ENCODE results near the gene FASTKD2.
"Not testable (repeated sequence)": the region's sequence is repeated elsewhere in the genome, so short reads cannot be mapped to it uniquely, and the experiment has no call there.

Gene FASTKD2

DNA sequence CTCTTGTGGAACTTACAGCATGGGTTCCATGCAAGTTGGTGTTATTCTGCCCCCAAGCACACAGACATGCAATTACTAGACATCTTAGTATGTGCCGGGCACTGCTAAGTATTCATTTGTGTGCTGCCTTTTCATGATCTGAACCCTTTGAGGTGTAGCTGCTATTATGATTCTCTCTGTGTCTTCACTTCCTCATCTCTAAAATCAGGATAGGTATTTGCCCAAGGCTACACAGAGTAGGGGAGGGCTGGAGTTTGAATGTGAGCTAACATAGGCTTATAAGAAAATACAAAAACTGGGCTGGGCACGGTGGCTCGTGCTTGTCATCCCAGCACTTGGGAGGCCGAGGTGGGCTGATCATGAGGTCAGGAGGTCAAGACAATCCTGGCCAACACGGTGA, 27.2 kb downstream of the FASTKD2 start:
- no peak for DNase-seq

DNA sequence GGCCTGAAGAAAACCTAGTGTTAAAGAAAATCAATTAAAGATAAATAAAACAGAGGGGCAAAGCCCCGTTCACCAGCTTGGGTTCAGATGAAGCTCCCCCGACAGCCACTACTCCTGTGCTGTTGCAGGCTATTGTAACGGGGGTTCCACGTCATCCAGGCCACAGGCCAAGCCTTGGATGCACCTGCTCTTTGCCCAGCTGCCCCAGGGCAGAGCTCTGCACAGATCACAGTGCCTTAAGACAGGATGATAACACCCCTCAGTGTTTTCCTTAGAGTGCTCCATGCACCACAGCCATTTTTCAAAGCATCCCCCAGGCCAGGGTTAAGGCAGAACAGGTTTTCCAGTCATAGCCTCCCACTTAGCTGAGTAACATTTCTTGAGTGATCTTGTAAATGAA, 32.0 kb downstream of the FASTKD2 start:
- DNase-seq, result no peak

DNA sequence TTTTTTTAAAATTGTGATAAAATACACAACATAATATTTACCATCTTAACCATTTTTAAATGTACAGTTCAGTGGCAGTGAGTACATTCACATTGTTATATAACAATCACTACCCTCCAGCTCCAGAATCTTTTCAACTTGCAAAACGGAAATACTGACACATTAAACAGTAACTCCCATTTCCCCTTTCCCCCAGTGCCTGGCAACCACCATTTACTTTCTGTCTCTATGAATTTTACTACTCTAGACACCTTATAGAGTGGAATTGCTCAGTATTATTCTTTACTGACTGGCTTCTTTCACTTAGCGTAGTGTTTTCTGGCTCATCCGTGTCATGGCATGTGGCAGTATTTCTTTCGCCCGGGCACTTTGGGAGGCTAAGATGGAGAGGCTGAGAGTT, 32.6 kb downstream of the FASTKD2 start:
- DNase-seq, result no peak

DNA sequence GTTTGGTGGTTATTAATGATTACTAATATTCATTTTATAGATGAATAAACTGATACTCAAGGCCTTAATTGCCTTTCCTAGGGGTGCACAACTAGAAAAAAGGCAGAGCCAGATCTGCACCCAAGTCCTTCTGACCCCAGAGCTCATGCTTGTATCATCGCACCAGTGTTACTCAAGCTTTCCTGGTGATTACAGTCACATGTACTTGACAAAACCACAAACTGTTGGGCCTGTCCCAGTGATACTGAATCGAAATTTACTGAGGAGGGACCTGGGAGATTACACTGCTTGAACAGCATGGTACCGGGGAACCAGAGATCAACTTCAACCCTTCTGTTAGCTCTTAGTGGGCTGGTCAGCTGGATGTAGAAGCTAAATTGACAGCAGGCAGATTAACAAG, 33.7 kb downstream of the FASTKD2 start:
- DNase-seq, result no peak

- peak; percentile 36 for DNase-seq
Measured at GRCh38 chr2:206800506-206801417, 35.4 kb downstream of the FASTKD2 start.

DNA sequence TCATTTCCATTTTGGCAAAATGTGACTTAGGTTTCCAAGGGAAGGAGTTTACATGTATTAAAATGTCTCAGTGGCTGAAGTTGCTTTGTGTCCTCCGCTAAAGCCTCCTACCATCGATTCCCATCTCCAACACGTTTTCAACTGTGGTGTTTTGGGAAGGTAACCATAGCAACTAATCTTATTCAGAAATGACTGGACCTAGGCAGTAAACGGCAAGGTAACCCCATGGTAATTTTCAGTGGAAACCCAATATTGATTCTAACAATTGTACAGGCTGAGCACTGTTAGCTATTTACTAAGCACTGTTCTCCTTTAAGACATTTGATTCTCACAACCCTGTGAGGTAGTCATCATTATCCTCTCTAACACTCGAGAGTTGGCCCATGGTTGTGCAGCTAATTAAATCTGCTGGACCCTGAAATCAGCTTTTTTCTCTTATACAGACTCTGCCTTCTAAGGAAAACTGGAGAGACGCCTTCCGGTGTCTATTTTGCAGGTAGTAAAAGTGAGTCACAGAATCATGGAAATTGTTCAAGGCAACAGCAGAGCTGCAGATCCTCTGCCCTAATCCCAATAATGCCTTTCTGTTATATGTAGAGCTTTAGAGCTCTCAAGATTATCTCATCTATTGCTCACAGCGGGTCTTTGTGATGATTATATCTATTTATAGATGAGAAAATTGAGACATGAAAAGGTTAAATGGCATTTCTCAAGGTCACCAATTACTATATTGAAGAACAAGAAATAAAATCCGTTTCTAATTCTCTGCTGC, 36.2 kb downstream of the FASTKD2 start:
- DNase-seq, result no peak

- no peak for DNase-seq
Measured at GRCh38 chr2:206802654-206803514, 37.5 kb downstream of the FASTKD2 start.

DNA sequence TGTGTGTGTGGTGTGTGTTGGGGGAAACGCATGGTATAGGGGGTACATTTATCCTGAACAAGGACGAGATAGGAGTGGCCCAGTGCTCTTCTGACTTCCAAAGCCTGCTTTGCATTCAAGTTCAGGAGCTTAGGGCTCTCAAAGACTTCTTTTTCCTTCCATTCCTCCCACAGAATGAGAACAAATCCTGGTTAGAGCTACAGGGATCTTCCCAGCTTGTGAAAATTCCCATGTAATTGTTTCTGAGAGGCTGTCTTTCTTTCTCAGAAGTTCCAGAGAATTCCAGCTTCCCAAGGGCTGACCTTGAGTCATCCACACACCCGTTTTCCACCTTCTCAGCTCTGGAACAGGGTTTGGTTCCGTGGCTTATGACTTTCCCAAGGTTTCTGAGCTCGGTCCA, 38.9 kb downstream of the FASTKD2 start:
- no peak for DNase-seq

DNA sequence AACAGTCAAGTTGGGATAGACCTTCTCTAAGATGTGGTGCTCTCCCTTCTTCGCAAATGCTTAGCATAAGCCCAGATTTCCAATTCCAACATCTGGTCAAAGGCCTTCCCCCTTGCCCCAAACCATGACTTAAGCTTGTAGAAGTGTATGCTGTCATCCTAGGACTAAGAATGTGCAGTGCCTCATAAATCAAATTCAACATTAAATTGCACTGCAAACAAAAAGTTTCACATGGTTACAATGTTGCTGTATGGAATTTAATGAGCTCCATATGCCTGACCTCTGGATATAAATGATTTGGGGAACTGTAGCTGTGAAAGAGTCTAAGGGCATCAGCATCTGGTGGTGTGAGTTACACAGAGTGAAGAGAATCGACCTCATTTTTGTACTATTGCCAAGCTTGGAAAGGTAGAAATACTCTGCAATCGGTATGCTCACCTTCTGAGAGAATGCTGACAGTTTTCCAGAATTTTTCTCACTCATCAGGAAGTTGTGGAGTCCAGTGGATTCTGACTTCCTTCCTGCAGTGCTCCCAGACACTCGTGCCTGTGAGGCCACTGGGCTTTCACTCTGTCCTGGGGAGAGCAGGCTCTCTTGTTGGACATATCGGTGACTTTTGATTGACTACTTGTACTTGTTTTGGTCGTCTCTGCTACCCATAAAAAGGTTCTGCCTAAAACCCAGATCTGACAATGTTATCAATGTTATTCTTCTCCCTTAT, 40.6 kb downstream of the FASTKD2 start:
- DNase-seq, result no peak

DNA sequence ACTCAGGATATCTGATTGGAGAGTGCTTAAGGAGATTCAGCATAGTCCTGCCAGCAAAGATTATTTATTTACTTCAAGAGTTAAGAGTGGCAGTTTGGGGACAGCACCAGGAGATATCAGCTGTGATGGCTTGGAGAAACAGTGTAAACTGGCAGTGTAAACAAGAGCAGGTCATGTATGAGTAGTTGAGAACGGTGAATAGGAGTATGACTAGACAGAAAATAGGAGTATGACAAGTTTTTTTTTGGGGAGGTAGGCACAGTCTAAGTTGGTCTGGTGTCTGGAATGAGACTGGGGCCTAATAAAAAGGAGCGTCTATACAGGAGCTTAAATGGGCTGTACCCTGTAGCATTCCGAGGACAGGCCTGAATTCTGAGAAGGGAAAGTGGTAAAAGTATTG, 42.2 kb downstream of the FASTKD2 start:
- not testable (repeated sequence) for DNase-seq

DNA sequence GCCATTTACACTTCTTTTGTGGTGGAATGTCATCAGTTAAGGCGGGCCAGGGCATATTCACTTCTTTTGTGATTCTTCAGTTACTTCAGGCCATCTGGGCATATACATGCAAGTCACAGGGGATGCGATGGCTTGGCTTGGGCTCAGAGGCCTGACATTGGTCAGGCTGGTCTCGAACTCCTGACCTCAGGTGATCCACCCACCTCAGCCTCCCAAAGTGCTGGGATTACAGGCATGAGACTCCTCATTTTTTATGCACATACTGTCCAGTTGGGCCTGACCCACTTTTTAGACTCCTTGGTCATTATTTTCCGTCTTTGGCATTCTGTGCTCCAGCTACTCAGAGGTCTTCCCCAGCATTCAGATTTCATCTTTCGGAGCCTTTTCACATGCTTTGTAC, 47.1 kb downstream of the FASTKD2 start:
- not testable (repeated sequence) for DNase-seq

- no peak for DNase-seq
Measured at GRCh38 chr2:206814498-206814897, 49.1 kb downstream of the FASTKD2 start.

- DNase-seq, result no peak
Measured at GRCh38 chr2:206820807-206821206, 55.4 kb downstream of the FASTKD2 start.

GRCh38 chr2:206823178-206823577, 57.8 kb downstream of the FASTKD2 start:
- DNase-seq, result no peak

- no peak for DNase-seq
Measured at GRCh38 chr2:206824087-206824618, 58.7 kb downstream of the FASTKD2 start.

DNA sequence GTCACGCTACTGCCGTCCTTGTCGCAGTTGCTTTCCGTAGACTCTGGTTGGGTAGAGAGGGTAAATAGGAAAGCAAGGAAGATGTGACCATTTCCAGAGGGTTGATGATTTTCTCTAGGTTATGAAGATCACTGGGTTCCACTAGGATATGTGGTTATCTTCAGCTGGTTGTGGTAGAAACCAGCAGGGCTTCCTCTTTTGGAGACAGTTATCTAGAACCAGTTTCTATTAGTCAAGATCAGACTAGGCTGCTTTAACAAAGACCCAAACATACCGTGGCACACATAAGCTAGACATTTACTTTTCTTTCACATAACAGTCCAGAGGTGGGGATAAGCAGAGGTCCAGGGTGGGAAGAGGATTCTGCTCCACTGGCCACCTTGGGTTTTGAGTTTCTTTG, 59.6 kb downstream of the FASTKD2 start:
- no peak for DNase-seq

- no peak for DNase-seq
Measured at GRCh38 chr2:206831442-206831995, 66.1 kb downstream of the FASTKD2 start.

DNA sequence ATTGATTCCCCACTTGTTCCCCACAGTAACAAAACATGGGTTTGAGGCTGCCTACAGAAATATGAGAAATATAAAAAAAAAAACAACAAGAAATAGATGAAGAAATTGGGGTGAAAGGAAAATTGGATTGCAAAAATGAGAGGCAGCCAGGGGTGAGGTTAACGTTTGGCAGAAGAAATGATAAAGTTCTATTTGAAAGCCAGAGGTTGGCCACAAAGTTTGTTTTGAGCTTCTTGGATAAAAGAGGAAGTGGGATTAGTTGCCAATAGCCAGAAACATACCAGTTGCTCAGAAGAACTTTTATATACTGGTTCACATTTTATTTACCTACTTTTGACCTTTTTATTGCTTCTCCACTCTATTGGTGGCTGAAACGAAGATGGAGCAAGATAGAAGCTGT, 67.5 kb downstream of the FASTKD2 start:
- no peak for DNase-seq

GRCh38 chr2:206833291-206833690, 67.9 kb downstream of the FASTKD2 start:
- DNase-seq, result no peak

DNA sequence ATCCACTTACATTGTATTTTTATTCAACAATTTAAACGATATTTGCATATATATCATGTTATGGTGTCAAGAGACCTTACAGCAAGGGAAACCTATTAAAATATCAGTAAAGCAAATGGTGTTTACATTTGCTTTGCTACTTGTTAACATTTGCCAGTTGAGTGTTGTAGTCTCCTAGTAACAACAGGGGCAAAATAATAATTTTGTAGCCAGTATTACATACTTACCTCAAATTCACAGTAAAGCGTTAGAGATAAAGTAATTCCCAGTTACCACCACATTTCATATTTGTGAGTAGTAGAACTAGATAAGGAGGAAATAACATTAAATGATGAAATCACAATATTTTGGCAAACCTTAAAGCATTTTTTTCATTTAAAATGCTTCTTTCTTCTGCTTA, 71.3 kb downstream of the FASTKD2 start:
- peak; percentile 6 for DNase-seq

DNA sequence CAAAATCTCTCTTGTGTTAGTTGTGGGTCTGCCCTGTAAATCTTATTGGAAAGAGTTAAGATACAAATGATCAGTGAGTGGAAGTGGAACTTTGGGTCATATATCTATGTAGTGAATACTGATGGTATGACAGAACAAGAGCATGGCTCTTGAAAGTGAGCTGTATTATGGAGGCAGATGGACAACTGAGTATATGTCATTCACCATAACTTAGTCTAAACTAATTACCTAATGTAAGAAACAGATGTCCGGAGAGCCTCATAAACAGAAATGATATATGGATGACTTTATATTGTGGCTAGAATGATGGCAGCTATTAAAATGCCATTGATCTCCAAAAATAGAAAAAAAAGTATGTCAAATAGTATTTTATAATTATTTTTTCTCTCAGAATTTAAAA, 72.4 kb downstream of the FASTKD2 start:
- no peak for DNase-seq

GRCh38 chr2:206838690-206839089, 73.3 kb downstream of the FASTKD2 start:
- DNase-seq, result no peak

Data from NCI-H526 treated with DMSO at 0.1 percent for 48 hours (cell line).